ENCODE measurements around the gene PRPF8.
A peak's percentile ranks its signal among the peaks of the same experiment; 100 is the strongest.
"Not testable (repeated sequence)": the region's sequence is repeated elsewhere in the genome, so short reads cannot be mapped to it uniquely, and the experiment has no call there.

Gene PRPF8

DNA sequence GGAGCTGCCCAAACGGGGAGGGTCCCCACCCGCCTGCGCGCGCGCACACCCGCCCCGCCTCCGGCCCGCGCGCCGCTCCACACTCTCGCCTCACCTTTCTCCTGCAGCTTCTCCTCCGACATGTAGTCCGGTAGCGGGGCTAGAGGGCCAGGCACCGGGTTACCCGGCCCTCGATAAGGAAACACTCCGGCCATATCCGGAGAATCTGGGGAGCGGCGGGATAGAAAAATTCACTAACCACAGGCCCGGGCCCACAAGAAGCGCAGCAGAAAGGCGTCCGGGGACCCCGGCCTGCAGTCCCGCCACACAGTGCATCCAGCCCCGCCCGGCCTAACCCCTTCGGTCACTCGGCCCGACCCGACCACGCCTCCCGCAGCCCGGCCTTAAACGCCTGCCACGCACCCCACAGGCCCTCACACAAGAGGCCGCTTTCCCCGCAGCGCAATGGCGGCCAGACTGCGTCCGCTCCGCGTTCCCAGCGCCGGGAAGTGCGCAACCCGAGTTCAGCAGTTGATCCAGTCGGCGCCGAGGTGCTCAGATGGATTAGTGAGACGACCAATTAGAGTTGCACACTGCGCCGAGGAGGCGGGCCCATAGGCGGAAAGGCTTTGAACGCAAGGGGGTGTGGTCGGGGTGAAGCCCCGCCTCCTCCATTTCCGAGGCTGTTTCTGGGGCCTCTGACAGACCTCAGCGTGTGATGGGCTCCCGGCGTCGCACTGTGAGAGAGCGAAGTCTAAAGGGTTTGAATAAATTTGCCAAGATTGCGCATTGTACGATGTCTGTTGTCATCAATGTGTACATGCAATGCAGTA is at the start of gene PRPF8:
TSS of gene PRPF8 (minus strand) at position 490 of the 812 bp plus-strand sequence. CDS start at position 194, 296 bp downstream.
- DNase-seq (ENCODE audit: low read depth in 1 of 2, low spot score in 1 of 2), result peak; percentile 95 to 99

DNA sequence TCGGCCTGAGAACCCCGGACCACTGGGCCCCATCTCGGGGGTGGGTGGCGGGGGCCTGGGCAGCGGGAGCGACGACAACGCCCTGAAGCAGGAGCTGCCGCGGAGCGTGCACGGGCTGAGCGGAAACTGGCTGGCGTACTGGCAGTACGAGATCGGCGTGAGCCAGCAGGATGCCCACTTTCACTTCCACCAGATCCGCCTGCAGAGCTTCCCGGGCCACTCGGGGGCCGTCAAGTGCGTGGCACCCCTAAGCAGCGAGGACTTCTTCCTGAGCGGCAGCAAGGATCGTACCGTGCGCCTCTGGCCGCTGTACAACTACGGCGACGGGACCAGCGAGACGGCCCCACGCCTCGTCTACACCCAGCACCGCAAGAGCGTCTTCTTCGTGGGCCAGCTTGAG is 49.1 kb upstream of the PRPF8 start:
- DNase-seq (ENCODE audit: low read depth in 1 of 2, low spot score in 1 of 2), result no peak

- DNase-seq (ENCODE audit: low read depth in 1 of 2, low spot score in 1 of 2), result no peak
These were observed 48.2 kb upstream of the PRPF8 start for GRCh38 chr17:1732833-1733321.

DNA sequence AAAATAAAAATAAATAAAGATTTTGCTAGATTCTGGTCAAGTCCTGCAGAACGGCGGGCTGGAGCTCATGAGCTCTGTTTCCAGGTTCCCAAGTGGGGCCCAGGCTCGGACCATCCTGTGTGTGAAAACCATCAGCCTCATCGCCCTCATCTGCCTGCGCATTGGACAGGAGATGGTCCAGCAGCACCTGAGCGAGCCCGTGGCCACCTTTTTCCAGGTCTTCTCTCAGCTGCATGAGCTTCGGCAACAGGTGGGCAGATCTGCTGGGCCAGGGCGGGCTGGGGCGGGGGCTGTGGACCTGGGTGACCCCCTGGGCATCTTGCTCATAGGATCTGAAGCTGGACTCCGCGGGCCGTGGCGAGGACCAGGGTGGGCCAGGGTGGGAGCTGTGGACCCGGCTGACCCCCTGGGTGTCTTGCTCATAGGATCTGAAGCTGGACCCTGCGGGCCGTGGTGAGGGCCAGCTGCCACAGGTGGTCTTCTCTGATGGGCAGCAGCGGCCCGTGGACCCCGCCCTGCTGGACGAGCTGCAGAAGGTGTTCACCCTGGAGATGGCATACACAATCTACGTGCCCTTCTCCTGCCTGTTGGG is 47.7 kb upstream of the PRPF8 start:
- DNase-seq (ENCODE audit: low read depth in 1 of 2, low spot score in 1 of 2), result no peak

DNA sequence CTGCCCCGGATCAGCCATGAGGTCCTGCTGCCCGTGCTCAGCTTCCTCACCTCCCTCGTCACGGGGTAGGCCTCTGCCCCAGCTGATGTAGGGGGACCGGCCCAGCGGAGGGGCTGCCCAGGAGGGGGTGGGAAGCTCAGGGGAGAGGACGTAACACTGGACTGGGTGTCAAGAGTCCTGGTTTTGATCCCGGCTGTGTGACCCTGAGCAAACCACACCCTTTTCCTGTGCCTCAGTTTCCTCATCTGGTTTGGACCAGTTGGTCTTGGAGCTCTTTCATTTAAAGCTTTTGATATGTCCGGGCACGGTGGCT is 46.5 kb upstream of the PRPF8 start:
- DNase-seq (ENCODE audit: low read depth in 1 of 2, low spot score in 1 of 2), result no peak

DNA sequence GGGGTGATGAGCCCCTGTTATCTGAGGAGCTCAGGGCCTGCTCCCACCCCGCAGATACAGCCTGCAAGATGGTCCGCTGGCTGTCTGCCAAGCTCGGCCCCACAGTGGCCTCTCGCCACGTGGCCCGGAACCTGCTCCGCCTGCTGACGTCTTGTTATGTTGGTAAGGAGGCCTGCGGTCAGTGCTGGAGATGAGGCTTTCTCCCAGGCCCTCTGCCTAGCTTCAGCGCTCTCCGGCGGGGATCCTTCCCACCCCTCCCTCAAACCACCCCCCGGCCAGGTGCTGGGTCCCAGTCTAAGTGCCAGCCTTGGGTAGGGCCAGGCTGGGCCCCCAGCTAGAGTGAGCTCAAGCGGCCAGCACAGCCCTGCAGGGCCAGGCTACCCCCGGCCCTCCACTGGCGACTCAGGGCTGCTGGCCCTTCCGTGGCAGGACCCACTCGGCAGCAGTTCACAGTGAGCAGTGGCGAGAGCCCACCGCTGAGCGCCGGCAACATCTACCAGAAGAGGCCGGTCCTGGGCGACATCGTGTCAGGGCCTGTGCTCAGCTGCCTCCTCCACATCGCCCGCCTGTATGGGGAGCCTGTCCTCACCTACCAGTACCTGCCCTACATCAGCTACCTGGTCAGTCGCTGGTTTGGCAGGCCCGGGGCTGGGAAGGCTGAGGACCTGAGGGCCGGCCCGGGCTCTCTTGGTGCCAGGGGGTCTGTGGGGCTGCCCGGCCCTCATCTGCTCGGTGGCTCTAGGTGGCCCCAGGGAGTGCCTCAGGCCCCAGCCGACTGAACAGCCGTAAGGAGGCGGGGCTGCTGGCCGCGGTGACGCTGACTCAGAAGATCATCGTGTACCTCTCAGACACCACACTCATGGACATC is 45.9 kb upstream of the PRPF8 start:
- no peak for DNase-seq (ENCODE audit: low read depth in 1 of 2, low spot score in 1 of 2)

GRCh38 chr17:1729966-1730325 is 45.3 kb upstream of the PRPF8 start:
- DNase-seq (ENCODE audit: low read depth in 1 of 2, low spot score in 1 of 2), result no peak

DNA sequence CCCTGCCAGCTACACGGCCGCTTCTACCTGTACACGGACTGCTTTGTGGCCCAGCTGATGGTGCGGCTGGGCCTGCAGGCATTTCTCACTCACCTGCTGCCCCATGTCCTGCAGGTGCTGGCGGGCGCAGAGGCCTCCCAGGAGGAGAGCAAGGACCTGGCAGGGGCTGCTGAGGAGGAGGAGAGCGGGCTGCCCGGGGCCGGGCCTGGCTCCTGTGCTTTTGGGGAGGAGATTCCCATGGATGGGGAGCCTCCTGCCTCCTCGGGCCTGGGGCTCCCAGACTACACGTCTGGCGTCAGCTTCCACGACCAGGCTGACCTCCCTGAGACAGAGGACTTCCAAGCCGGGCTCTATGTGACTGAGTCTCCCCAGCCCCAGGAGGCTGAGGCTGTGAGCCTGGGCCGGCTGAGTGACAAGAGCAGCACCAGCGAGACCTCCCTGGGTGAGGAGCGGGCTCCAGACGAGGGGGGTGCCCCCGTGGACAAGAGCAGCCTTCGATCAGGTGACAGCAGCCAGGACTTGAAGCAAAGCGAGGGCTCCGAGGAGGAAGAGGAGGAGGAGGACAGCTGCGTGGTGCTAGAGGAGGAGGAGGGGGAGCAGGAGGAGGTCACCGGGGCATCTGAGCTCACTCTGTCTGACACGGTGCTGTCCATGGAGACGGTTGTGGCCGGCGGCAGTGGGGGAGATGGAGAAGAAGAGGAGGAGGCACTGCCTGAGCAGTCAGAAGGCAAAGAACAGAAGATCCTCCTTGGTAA is 43.4 kb upstream of the PRPF8 start:
- DNase-seq (ENCODE audit: low read depth in 1 of 2, low spot score in 1 of 2), result no peak

DNA sequence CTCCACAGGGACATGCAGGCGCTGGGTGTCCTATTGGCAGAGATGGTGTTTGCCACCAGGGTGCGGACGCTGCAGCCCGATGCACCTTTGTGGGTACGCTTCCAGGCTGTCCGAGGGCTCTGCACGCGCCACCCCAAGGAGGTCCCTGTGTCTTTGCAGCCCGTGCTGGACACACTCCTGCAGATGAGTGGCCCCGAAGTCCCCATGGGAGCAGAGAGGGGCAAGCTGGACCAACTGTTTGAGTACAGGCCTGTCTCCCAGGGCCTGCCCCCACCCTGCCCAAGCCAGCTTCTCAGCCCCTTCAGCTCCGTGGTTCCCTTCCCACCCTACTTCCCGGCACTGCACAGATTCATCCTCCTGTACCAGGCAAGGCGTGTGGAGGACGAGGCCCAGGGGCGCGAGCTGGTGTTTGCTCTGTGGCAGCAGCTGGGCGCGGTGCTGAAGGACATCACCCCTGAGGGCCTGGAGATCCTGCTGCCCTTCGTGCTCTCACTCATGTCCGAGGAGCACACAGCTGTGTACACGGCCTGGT is 42.7 kb upstream of the PRPF8 start:
- DNase-seq (ENCODE audit: low read depth in 1 of 2, low spot score in 1 of 2), result no peak

DNA sequence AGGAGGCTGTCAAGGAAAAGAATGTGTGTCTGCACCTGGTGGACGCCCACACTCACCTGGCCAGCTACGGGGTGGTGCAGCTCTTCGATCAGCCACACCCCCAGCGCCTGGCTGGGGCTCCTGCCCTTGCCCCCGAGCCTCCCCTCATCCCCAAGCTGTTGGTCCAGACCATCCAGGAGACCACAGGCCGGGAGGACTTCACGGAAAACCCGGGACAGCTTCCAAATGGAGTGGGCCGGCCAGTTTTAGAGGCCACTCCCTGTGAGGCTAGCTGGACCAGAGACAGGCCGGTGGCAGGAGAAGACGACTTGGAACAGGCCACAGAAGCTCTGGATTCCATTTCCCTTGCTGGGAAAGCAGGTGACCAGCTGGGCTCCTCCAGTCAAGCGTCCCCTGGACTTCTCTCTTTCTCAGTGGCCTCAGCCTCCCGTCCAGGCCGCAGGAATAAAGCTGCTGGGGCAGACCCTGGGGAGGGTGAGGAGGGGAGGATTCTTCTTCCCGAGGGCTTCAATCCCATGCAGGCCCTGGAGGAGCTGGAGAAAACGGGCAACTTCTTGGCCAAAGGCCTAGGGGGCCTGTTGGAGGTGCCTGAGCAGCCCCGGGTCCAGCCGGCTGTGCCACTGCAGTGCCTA is 42.1 kb upstream of the PRPF8 start:
- DNase-seq (ENCODE audit: low read depth in 1 of 2, low spot score in 1 of 2), result no peak

GRCh38 chr17:1725642-1726511 is 41.2 kb upstream of the PRPF8 start:
- no peak for DNase-seq (ENCODE audit: low read depth in 1 of 2, low spot score in 1 of 2)

- no peak for DNase-seq (ENCODE audit: low read depth in 1 of 2, low spot score in 1 of 2)
These were observed 40.4 kb upstream of the PRPF8 start for GRCh38 chr17:1724869-1725641.

DNA sequence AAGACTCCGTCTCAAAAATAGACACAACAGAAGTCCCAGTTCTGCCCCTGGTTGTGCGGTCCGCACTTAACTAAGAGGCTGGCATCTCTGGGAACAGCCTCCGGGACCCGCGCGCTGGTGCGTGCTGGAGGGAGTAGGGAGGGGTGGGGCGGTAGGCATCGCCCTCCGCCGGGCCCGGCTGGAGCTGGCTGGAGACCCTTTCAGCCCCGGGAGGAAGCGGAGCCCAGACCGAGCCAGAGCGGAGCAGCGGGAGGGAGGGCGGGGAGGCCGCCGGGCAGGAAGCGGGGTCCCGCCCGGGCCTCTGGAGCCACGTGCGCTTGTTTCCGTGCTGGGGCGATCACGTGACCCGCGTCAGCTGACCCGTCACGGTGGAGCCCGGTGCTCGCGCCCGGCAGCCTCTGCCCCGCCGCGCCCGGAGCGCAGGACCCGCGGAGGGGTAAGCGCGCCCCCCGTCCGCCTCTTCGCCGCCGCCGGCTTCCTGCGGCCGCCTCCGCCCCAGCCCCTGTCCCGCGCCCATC is 39.7 kb upstream of the PRPF8 start, which contains the start of gene WDR81:
TSS of gene WDR81 (plus strand) at position 354 of the 518 bp plus-strand sequence. CDS start 256 bp downstream, outside the sequence.
- DNase-seq (ENCODE audit: low read depth in 1 of 2, low spot score in 1 of 2), result peak; percentile 70 to 82

- not testable (repeated sequence) for DNase-seq (ENCODE audit: low read depth in 1 of 2, low spot score in 1 of 2)
These were observed 37.4 kb upstream of the PRPF8 start for GRCh38 chr17:1722022-1722421.

DNA sequence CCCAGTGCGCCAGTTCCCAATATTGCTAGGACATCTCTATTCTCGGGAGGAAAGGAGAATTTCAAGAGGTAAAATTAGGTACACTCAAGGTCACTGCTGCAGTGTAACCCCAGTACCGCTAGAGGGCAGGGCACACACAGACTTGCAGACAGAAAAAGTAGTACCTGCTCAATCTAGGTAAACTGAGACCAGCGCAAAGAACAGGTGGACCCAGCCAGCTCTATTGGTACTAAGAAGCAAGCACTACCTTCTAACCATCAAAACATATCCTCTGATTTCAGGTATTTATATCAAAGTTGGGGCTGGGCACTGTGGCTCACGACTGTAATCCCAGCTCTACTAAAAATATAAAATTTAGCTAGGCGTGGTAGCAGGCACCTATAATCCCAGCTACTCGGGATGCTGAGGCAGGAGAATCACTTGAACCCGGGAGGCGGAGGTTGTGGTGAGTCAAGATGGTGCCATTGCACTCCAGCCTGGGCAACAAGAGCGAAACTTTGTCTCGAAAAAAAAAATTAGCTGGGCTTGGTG is 36.3 kb upstream of the PRPF8 start:
- DNase-seq (ENCODE audit: low read depth in 1 of 2, low spot score in 1 of 2), result peak; percentile 42 to 59

DNA sequence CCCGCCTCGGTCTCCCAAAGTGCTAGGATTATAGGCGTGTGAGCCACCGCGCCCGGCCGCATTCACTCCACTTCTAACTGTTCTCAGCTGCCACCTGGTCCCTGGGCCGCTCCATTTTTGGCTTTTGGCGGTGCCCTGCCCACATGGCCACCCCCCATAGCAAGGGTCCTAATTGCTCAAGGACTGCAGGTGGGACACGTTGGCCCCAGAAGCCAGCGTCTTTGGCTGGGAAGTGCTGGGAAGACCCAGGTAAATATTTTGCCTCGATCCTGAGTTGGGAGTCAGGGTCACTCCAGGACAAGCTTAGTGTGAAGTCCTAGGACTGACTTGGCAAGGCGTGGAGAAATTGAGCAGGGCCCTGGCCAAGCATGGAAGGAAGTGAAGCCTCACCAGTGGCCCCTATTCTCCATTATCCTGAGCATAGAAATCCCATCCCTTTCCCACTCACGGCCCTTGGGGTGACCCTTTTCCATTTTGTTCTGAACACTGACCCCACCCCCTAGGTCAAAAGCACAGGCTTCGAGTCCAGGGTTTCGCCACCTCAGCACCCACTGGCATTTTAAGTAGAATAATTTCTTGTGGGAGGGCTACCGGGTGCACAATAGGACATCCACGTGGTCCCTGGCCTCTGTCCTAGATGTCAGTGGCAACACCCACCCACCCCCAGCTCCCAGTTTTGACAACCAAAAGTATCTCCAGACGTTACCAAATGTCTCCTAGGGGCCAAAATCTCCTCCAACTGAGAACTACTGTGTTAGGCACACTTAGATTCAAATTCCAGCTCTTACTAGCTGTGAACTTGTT is 33.9 kb upstream of the PRPF8 start:
- no peak for DNase-seq (ENCODE audit: low read depth in 1 of 2, low spot score in 1 of 2)
